ENCODE results near the gene EIF2S3.

DNA sequence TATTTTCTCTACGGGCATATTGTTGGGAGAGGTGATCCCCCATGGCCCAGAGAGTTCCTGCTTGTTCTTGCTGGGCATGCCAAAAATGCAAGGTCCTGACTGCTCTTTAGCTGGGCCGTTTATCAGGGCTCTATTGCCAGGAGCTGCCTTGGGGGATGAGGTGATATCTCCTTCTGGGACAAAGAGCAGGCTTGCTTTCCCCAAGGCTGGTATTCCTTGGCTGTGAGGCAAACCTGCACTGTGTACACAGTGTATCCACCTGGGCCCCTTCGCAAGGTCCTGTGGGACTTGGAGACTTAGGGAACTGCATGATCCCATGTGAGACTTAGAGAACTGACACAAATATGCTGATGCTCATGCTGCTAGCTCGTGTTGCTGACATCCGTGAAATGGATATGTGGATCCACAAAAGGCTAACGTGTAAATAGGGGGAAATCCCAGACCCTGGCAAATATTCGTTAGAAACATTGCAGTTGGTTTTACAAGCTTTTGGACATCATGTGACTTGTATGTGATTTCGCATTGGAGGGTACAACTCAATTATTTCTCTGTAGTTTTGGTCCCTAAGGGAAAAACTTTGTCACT, 70.4 kb downstream of the EIF2S3 start:
- no peak for TF ChIP-seq RFX5 (IDR thresholded peaks at IDR 0.05; ENCODE audit: low read depth, low read length)
- no peak for TF ChIP-seq CEBPB (IDR thresholded peaks at IDR 0.05; ENCODE audit: borderline replicate concordance in 1 of 2, low read depth in 2 of 2, low read length in 2 of 2)
- TF ChIP-seq JUNB (IDR thresholded peaks at IDR 0.05), result no peak
- TF ChIP-seq, protein P1, sequence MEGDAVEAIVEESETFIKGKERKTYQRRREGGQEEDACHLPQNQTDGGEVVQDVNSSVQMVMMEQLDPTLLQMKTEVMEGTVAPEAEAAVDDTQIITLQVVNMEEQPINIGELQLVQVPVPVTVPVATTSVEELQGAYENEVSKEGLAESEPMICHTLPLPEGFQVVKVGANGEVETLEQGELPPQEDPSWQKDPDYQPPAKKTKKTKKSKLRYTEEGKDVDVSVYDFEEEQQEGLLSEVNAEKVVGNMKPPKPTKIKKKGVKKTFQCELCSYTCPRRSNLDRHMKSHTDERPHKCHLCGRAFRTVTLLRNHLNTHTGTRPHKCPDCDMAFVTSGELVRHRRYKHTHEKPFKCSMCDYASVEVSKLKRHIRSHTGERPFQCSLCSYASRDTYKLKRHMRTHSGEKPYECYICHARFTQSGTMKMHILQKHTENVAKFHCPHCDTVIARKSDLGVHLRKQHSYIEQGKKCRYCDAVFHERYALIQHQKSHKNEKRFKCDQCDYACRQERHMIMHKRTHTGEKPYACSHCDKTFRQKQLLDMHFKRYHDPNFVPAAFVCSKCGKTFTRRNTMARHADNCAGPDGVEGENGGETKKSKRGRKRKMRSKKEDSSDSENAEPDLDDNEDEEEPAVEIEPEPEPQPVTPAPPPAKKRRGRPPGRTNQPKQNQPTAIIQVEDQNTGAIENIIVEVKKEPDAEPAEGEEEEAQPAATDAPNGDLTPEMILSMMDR (IDR thresholded peaks at IDR 0.05 in 2 of 3, conservative IDR thresholded peaks at IDR 0.05 in 1 of 3; ENCODE audit: control insufficient read depth in 2 of 3, extremely low read depth in 1 of 3, insufficient read depth in 1 of 3, low read depth in 3 of 3, low read length in 3 of 3), result no peak
- TF ChIP-seq, protein P2, sequence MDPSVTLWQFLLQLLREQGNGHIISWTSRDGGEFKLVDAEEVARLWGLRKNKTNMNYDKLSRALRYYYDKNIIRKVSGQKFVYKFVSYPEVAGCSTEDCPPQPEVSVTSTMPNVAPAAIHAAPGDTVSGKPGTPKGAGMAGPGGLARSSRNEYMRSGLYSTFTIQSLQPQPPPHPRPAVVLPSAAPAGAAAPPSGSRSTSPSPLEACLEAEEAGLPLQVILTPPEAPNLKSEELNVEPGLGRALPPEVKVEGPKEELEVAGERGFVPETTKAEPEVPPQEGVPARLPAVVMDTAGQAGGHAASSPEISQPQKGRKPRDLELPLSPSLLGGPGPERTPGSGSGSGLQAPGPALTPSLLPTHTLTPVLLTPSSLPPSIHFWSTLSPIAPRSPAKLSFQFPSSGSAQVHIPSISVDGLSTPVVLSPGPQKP (IDR thresholded peaks at IDR 0.05; ENCODE audit: low read depth, low read length), result no peak
- TF ChIP-seq, protein P3, sequence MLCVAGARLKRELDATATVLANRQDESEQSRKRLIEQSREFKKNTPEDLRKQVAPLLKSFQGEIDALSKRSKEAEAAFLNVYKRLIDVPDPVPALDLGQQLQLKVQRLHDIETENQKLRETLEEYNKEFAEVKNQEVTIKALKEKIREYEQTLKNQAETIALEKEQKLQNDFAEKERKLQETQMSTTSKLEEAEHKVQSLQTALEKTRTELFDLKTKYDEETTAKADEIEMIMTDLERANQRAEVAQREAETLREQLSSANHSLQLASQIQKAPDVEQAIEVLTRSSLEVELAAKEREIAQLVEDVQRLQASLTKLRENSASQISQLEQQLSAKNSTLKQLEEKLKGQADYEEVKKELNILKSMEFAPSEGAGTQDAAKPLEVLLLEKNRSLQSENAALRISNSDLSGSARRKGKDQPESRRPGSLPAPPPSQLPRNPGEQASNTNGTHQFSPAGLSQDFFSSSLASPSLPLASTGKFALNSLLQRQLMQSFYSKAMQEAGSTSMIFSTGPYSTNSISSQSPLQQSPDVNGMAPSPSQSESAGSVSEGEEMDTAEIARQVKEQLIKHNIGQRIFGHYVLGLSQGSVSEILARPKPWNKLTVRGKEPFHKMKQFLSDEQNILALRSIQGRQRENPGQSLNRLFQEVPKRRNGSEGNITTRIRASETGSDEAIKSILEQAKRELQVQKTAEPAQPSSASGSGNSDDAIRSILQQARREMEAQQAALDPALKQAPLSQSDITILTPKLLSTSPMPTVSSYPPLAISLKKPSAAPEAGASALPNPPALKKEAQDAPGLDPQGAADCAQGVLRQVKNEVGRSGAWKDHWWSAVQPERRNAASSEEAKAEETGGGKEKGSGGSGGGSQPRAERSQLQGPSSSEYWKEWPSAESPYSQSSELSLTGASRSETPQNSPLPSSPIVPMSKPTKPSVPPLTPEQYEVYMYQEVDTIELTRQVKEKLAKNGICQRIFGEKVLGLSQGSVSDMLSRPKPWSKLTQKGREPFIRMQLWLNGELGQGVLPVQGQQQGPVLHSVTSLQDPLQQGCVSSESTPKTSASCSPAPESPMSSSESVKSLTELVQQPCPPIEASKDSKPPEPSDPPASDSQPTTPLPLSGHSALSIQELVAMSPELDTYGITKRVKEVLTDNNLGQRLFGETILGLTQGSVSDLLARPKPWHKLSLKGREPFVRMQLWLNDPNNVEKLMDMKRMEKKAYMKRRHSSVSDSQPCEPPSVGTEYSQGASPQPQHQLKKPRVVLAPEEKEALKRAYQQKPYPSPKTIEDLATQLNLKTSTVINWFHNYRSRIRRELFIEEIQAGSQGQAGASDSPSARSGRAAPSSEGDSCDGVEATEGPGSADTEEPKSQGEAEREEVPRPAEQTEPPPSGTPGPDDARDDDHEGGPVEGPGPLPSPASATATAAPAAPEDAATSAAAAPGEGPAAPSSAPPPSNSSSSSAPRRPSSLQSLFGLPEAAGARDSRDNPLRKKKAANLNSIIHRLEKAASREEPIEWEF (IDR thresholded peaks at IDR 0.05; ENCODE audit: insufficient replicate concordance, low read depth, low read length), result no peak
- no peak for TF ChIP-seq POLR2AphosphoS5 (IDR thresholded peaks at IDR 0.05; ENCODE audit: low read length)
- no peak for TF ChIP-seq RAD21 (IDR thresholded peaks at IDR 0.05; ENCODE audit: insufficient read depth, low read depth, low read length)
